Midbrain (tissue), 1 donor: Measurements from ENCODE around the gene LEMD1.

ENCODE experiments used
- DNase-seq: peaks from one replicate; lab custom pipeline; 2025; lab: John Stamatoyannopoulos, UW

Gene LEMD1

GRCh38 chr1:205421798-205422197 is at the start of gene LEMD1:
Gene LEMD1, minus strand, starts transcription at chr1:205422056. Its CDS starts 1,520 bp downstream, at chr1:205420536.
- no peak for DNase-seq

- no peak for DNase-seq
Measured at GRCh38 chr1:205470131-205470530, 48.3 kb upstream of the LEMD1 start.

- no peak for DNase-seq
Measured at GRCh38 chr1:205466595-205467220, 44.9 kb upstream of the LEMD1 start.

GRCh38 chr1:205465392-205465791 is 43.5 kb upstream of the LEMD1 start:
- DNase-seq, result no peak

GRCh38 chr1:205458777-205459566 is 37.1 kb upstream of the LEMD1 start:
- no peak for DNase-seq

- DNase-seq, result no peak
Measured at GRCh38 chr1:205456868-205457745, 35.3 kb upstream of the LEMD1 start.

GRCh38 chr1:205456383-205456867 is 34.6 kb upstream of the LEMD1 start:
- DNase-seq, result no peak

GRCh38 chr1:205455581-205456382 is 33.9 kb upstream of the LEMD1 start, which contains the start of gene BLACAT1:
Gene BLACAT1, minus strand, starts transcription at chr1:205456045.
- no peak for DNase-seq

GRCh38 chr1:205454903-205455335 is 33.1 kb upstream of the LEMD1 start:
- no peak for DNase-seq

- DNase-seq, result no peak
Measured at GRCh38 chr1:205453466-205453865, 31.6 kb upstream of the LEMD1 start.

GRCh38 chr1:205452933-205453332 is 31.1 kb upstream of the LEMD1 start:
- DNase-seq, result no peak

GRCh38 chr1:205452364-205452763 is 30.5 kb upstream of the LEMD1 start:
- no peak for DNase-seq

- no peak for DNase-seq
Measured at GRCh38 chr1:205451759-205452164, 29.9 kb upstream of the LEMD1 start.

- DNase-seq, result no peak
Measured at GRCh38 chr1:205451202-205451601, 29.3 kb upstream of the LEMD1 start.

- DNase-seq, result no peak
Measured at GRCh38 chr1:205450448-205450847, 28.6 kb upstream of the LEMD1 start.

GRCh38 chr1:205449750-205450443 is 28.0 kb upstream of the LEMD1 start:
- no peak for DNase-seq

- no peak for DNase-seq
Measured at GRCh38 chr1:205449254-205449749, 27.4 kb upstream of the LEMD1 start.

GRCh38 chr1:205448540-205449253 is 26.8 kb upstream of the LEMD1 start:
- DNase-seq, result no peak

- DNase-seq, result no peak
Measured at GRCh38 chr1:205447457-205448341, 25.8 kb upstream of the LEMD1 start.
